HEK293 (cell line): ENCODE data around the gene RAET1E.

Source experiments
- CTCF ChIA-PET: fragments of 350-600 bp; formaldehyde crosslinking; extraction: SDS; loops from one replicate; lab custom pipeline; 2021; ENCODE audit warnings: antibody characterized with exemption; lab: Yijun Ruan, JAX
- POLR2A ChIA-PET: fragments of 300-600 bp; formaldehyde crosslinking; extraction: SDS; loops from one replicate; lab custom pipeline; 2020; ENCODE audit warnings: antibody characterized with exemption, inconsistent platforms; lab: Yijun Ruan, JAX
- H3K27ac ChIP-seq: fragments of 200-500 bp; sonication (Bioruptor generic); 2 replicates; pipeline ENCODE4 v1.5.1; 2014; ENCODE audit warnings: low read depth, low read length, control low read depth, inconsistent platforms; ENCODE audit errors: extremely low read depth
- H3K36me3 ChIP-seq, 2 experiments: fragments of 200-500 bp in 1 of 2; sonication (Bioruptor generic) in 1 of 2; 1 replicate in 1 of 2; 2 replicates in 1 of 2; pipeline ENCODE4 v1.5.1; 2014 to 2017; ENCODE audit warnings: inconsistent platforms in 2 of 2, low read length in 2 of 2; ENCODE audit not compliant: control insufficient read depth in 2 of 2, insufficient read depth in 1 of 2
- H3K4me1 ChIP-seq: fragments of 200-500 bp; sonication (Bioruptor generic); 2 replicates; pipeline ENCODE4 v1.5.1; 2014; ENCODE audit warnings: mild to moderate bottlenecking, low read length, inconsistent platforms; ENCODE audit not compliant: control insufficient read depth, insufficient read depth
- H3K4me3 ChIP-seq: 2 replicates; pipeline ENCODE4 v1.5.1; 2011; ENCODE audit warnings: low read depth, mild to moderate bottlenecking, control low read depth, low read length, moderate library complexity
- H3K9me3 ChIP-seq: fragments of 200-500 bp; sonication (Bioruptor generic); 2 replicates; pipeline ENCODE4 v1.5.1; 2014; ENCODE audit warnings: low read depth, low read length, inconsistent platforms; ENCODE audit not compliant: control insufficient read depth, insufficient read depth
- FEZF1 ChIP-seq: fragments of 450-650 bp; formaldehyde crosslinking; IDR thresholded peaks from 2 replicates; pipeline ENCODE4 v1.5.1; 2016; ENCODE audit warnings: missing biosample characterization, missing genetic modification characterization
- GLI4 ChIP-seq: fragments of 450-650 bp; formaldehyde crosslinking; IDR thresholded peaks from 2 replicates; pipeline ENCODE4 v1.5.1; 2016; ENCODE audit warnings: missing biosample characterization, missing genetic modification characterization
- PRDM1 ChIP-seq: fragments of 450-650 bp; formaldehyde crosslinking; IDR thresholded peaks from 2 replicates; pipeline ENCODE4; 2016; ENCODE audit warnings: missing biosample characterization, missing genetic modification characterization
- TCF7L2 ChIP-seq: IDR thresholded peaks from 2 replicates; pipeline ENCODE4 v1.6.1; 2011; ENCODE audit warnings: low read depth, mild to moderate bottlenecking, inconsistent platforms, low read length, moderate library complexity, borderline replicate concordance
- ZBTB48 ChIP-seq: fragments of 450-650 bp; formaldehyde crosslinking; IDR thresholded peaks from 2 replicates; pipeline ENCODE4 v1.5.1; 2016; ENCODE audit warnings: missing biosample characterization, missing genetic modification characterization
- ZBTB8A ChIP-seq: fragments of 450-650 bp; formaldehyde crosslinking; IDR thresholded peaks from 2 replicates; pipeline ENCODE4 v1.5.1; 2016; ENCODE audit warnings: missing biosample characterization, missing genetic modification characterization
- ZFHX2 ChIP-seq: fragments of 450-650 bp; formaldehyde crosslinking; conservative IDR thresholded peaks from 2 replicates; pipeline ENCODE4 v1.5.1; 2016; ENCODE audit warnings: missing biosample characterization, missing genetic modification characterization
- ZNF175 ChIP-seq: fragments of 450-650 bp; formaldehyde crosslinking; IDR thresholded peaks from 2 replicates; pipeline ENCODE4 v1.5.1; 2016; ENCODE audit warnings: missing biosample characterization, missing genetic modification characterization
- ZNF302 ChIP-seq: fragments of 450-650 bp; formaldehyde crosslinking; IDR thresholded peaks from 2 replicates; pipeline ENCODE4 v1.5.1; 2016; ENCODE audit warnings: missing biosample characterization, missing genetic modification characterization, low read depth
- ZNF37A ChIP-seq: fragments of 450-650 bp; IDR thresholded peaks from 2 replicates; pipeline ENCODE4 v1.5.1; 2018; ENCODE audit warnings: missing biosample characterization, missing genetic modification characterization
- ZNF596 ChIP-seq: fragments of 450-650 bp; IDR thresholded peaks from 2 replicates; pipeline ENCODE4 v1.5.0; 2018; ENCODE audit warnings: missing biosample characterization, mild to moderate bottlenecking, missing genetic modification characterization, moderate library complexity
- TF ChIP-seq, protein P1 (sequence below): IDR thresholded peaks from 2 replicates; pipeline ENCODE4 v1.6.1; 2011; ENCODE audit warnings: mild to moderate bottlenecking, low read depth, low read length, borderline replicate concordance
- TF ChIP-seq, protein P2 (sequence below): fragments of 450-650 bp; formaldehyde crosslinking; IDR thresholded peaks from 2 replicates; pipeline ENCODE4 v1.5.1; 2017; ENCODE audit warnings: missing biosample characterization, missing genetic modification characterization
- TF ChIP-seq, protein P3 (sequence below): fragments of 450-650 bp; formaldehyde crosslinking; IDR thresholded peaks from 2 replicates; pipeline ENCODE4 v1.5.1; 2016; ENCODE audit warnings: missing biosample characterization, missing genetic modification characterization

Gene RAET1E

DNA sequence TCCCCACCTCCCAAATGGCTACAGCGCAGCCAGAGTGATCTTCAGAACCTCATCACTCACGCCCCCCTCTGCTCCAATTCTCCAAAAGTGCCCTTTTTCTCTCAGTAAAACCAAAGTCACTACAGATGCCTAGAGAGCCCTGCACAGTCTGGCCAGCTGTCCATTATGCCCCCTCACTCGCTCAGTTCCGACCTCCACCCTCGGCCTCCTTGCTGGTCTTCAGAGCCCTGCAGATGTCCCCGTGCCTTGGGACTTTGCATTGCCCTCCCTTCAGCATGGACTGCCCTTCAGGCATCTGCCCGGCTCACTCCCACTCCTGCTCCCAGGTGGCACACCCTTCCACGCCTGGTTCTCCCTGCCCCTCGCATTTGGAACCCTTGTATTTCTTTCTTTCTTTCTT is 1.1 kb upstream of the RAET1E start:
- POLR2A ChIA-PET = no interaction called here
- H3K4me3 ChIP-seq = no peak overlapping the region
- no peaks in the 10 kb centered on the region for H3K36me3 ChIP-seq
- H3K4me1 ChIP-seq = peaks cover 9% of the 10 kb centered on the region
- H3K27ac ChIP-seq = no peak overlapping the region
- CTCF ChIA-PET = interaction anchor here (1.0 to 1.1 kb wide), 3 partner anchors 30 to 58 kb away, joined by 3 to 5 read pairs (median 4); no protein-coding TSS in a partner anchor
- no peaks in the 10 kb centered on the region for H3K9me3 ChIP-seq
- no peak for TF ChIP-seq ZBTB48 (tag by site-specific recombination)
- TF ChIP-seq GLI4 = no peak
- TF ChIP-seq ZNF37A (tag by site-specific recombination) = no peak

DNA sequence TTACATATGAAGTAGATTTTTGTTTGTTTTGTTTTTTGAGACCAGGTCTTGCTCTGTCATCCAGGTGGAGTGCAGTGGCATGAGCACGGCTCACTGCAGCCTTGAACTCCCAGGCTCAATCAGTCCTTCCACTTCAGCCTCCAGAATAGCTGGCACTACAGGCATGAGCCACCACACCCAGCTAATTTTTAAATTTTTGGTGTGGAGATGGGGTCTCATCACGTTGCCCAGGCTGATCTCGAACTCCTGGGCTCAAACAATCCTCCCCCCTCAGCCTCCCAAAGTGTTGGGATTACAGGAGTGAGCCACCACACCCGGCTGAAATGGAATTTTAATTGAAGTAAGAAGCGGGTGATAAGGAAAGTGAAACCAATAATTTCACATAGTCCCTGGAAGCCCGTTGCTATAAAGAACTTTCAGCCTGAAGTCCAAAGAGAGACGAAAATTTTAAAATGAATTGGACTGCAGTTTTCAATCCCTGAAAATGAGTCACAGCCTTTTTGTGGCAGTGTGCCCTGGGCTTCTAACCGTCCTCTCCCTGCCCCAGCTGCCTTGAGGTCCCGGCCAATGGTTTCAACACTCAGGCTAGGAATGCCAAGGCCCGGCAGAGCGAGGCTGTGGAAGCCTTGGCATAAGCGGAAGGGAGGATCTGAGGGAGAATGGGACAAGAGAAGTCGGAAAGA is 757 bp downstream of the RAET1E start:
- Histone ChIP-seq H3K27ac (no peak overlapping the region), H3K4me1 (peaks cover 9% of the 10 kb centered on the region), H3K9me3 (no peaks in the 10 kb centered on the region), H3K4me3 (no peak overlapping the region), H3K36me3 (no peaks in the 10 kb centered on the region)
- ChIA-PET CTCF (interaction anchor here (1.0 to 1.1 kb wide), 2 partner anchors 56 to 62 kb away, joined by 3 read pairs; no protein-coding TSS in a partner anchor), POLR2A (interaction anchor here (1.0 kb wide), 1 partner anchor 26 kb away, joined by 3 read pairs; the partner anchor contains the start of gene RAET1G)
- TF ChIP-seq, protein P1, sequence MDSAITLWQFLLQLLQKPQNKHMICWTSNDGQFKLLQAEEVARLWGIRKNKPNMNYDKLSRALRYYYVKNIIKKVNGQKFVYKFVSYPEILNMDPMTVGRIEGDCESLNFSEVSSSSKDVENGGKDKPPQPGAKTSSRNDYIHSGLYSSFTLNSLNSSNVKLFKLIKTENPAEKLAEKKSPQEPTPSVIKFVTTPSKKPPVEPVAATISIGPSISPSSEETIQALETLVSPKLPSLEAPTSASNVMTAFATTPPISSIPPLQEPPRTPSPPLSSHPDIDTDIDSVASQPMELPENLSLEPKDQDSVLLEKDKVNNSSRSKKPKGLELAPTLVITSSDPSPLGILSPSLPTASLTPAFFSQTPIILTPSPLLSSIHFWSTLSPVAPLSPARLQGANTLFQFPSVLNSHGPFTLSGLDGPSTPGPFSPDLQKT = no peak

DNA sequence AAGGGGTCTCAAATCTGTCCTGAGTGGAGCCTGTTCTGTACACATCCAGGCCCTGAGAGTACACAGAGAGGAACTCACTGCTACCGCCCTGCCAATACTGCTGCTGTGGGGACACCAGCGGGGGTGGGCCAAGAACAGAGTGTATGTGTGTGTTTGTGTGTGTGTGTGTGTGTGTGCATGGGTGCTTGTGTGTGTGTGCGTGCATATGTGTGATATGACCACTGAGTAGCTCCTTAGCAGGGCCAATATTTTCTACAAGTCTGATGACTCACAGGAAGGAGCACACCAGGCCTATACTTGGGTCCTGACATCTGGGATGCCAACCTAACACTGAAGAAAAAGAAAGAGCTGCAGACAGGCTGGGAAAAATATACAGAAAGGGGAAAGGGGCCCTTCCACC is 1.4 kb downstream of the RAET1E start:
- ChIA-PET POLR2A (interaction anchor here (0.6 to 1.0 kb wide), 2 partner anchors 26 to 333 kb away, joined by 3 read pairs; partner anchors contain the start of gene RAET1G), CTCF (interaction anchor here (0.7 to 1.1 kb wide), 3 partner anchors 14 to 62 kb away, joined by 3 to 4 read pairs (median 3); no protein-coding TSS in a partner anchor)
- TF ChIP-seq, protein P2, sequence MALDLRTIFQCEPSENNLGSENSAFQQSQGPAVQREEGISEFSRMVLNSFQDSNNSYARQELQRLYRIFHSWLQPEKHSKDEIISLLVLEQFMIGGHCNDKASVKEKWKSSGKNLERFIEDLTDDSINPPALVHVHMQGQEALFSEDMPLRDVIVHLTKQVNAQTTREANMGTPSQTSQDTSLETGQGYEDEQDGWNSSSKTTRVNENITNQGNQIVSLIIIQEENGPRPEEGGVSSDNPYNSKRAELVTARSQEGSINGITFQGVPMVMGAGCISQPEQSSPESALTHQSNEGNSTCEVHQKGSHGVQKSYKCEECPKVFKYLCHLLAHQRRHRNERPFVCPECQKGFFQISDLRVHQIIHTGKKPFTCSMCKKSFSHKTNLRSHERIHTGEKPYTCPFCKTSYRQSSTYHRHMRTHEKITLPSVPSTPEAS = peak; percentile 93
- TF ChIP-seq, protein P3, sequence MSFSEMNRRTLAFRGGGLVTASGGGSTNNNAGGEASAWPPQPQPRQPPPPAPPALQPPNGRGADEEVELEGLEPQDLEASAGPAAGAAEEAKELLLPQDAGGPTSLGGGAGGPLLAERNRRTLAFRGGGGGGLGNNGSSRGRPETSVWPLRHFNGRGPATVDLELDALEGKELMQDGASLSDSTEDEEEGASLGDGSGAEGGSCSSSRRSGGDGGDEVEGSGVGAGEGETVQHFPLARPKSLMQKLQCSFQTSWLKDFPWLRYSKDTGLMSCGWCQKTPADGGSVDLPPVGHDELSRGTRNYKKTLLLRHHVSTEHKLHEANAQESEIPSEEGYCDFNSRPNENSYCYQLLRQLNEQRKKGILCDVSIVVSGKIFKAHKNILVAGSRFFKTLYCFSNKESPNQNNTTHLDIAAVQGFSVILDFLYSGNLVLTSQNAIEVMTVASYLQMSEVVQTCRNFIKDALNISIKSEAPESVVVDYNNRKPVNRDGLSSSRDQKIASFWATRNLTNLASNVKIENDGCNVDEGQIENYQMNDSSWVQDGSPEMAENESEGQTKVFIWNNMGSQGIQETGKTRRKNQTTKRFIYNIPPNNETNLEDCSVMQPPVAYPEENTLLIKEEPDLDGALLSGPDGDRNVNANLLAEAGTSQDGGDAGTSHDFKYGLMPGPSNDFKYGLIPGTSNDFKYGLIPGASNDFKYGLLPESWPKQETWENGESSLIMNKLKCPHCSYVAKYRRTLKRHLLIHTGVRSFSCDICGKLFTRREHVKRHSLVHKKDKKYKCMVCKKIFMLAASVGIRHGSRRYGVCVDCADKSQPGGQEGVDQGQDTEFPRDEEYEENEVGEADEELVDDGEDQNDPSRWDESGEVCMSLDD (tag by site-specific recombination) = no peak
- TF ChIP-seq ZNF175 (tag by site-specific recombination) = no peak
- TF ChIP-seq TCF7L2 = no peak
- no peak for TF ChIP-seq FEZF1 (tag by site-specific recombination)
- TF ChIP-seq ZNF302 (tag by site-specific recombination) = no peak
- TF ChIP-seq ZNF596 (tag by site-specific recombination) = no peak
- TF ChIP-seq ZFHX2 = peak; percentile 37; the same call in 1 of the 2 replicates
- TF ChIP-seq ZBTB8A = no peak
- TF ChIP-seq PRDM1 (tag by site-specific recombination) = no peak
- H3K36me3 ChIP-seq = no peaks in the 10 kb centered on the region
- no peak overlapping the region for H3K27ac ChIP-seq
- no peaks in the 10 kb centered on the region for H3K9me3 ChIP-seq
- no peak overlapping the region for H3K4me3 ChIP-seq
- peaks cover 9% of the 10 kb centered on the region for H3K4me1 ChIP-seq
